ENCODE measurements around the gene NDUFAF3. TPM values are rescaled to one million over a fixed set of nuclear protein-coding genes. Genes with fewer than 3 reads are reported as not detected.

The NDUFAF3 gene
- total and polyA plus RNA-seq, 10 of the 15 experiments (the other 5 are each of a cell fraction or from before 2014, with no cell fraction given): 25.4 to 228 (median 63.9) TPM

DNA sequence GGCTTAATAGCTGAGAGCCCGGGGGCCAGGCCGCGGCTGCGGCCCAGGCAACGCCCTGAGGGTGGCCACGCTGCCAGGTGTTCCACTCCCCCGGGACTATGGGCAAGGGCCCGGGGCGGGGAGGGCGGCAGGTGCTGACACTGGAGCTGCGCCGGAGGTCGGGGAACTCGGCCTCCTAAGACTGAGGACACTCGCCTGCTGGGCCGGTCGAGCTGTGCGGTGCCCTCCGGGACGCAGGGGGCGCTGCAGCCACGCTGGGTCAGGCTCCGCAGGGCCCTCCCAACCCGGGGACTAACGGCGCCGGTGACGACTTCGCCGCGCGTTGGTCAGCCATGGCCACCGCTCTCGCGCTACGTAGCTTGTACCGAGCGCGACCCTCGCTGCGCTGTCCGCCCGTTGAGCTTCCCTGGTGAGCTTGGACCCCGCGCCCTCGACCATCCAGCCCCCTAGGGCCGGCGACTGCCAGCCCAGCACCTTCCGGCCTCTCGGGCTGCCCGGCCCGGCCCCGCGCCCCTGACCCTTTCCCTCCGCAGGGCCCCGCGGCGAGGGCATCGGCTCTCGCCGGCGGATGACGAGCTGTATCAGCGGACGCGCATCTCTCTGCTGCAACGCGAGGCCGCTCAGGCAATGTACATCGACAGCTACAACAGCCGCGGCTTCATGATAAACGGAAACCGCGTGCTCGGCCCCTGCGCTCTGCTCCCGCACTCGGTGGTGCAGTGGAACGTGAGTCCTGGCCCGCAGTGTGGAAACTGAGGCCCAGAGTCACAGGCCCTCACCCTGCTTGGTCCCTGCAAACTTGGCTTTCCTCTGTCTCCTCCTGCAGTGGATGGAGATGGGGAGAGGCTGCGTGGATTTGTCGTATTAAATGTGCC is at the start of gene NDUFAF3 (continued):
- TF ChIP-seq, protein P1, sequence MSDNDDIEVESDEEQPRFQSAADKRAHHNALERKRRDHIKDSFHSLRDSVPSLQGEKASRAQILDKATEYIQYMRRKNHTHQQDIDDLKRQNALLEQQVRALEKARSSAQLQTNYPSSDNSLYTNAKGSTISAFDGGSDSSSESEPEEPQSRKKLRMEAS (IDR thresholded peaks at IDR 0.05; ENCODE audit: low read depth, low read length): peak; percentile 73; the same call in 1 of the 2 replicates
- TF ChIP-seq CHD4 (IDR thresholded peaks at IDR 0.05) (no peak), MEF2A (IDR thresholded peaks at IDR 0.05; ENCODE audit: insufficient read depth, low read depth, low read length) (no peak), KDM1A (IDR thresholded peaks at IDR 0.05; ENCODE audit: borderline replicate concordance) (no peak), SIN3A (IDR thresholded peaks at IDR 0.05; ENCODE audit: low read depth, low read length) (peak; percentile 63; the same call in 1 of the 2 replicates), ASH2L (IDR thresholded peaks at IDR 0.05; ENCODE audit: borderline replicate concordance, low read depth) (no peak; the same call in 1 of the 2 replicates), BCL11A (IDR thresholded peaks at IDR 0.05; ENCODE audit: low read depth, low read length) (no peak), GATAD2B (conservative IDR thresholded peaks at IDR 0.05; ENCODE audit: low read depth) (peak; percentile 78), RFX5 (IDR thresholded peaks at IDR 0.05; ENCODE audit: low read depth, low read length) (peak; percentile 59; the same call in 1 of the 2 replicates), NFXL1 (IDR thresholded peaks at IDR 0.05; ENCODE audit: borderline replicate concordance) (no peak), MYC (IDR thresholded peaks at IDR 0.05; ENCODE audit: insufficient read depth, insufficient read length, insufficient replicate concordance, low read length, severe bottlenecking) (peak; percentile 81), EP300 (IDR thresholded peaks at IDR 0.05; ENCODE audit: borderline replicate concordance in 1 of 2, control insufficient read depth in 1 of 2, low read depth in 2 of 2, low read length in 2 of 2) (peak in 1 of 2 experiments; percentile 25; a peak in 1 of 4 replicates), KLF5 (IDR thresholded peaks at IDR 0.05; ENCODE audit: partially characterized antibody) (peak; percentile 35), ZNF384 (IDR thresholded peaks at IDR 0.05; ENCODE audit: borderline replicate concordance, low read depth, low read length) (no peak), RCOR1 (conservative IDR thresholded peaks at IDR 0.05; ENCODE audit: low read depth, low read length) (0 out of 2 replicates have a peak, but pooled peaks have one; percentile 53)
- TF ChIP-seq, protein P2, sequence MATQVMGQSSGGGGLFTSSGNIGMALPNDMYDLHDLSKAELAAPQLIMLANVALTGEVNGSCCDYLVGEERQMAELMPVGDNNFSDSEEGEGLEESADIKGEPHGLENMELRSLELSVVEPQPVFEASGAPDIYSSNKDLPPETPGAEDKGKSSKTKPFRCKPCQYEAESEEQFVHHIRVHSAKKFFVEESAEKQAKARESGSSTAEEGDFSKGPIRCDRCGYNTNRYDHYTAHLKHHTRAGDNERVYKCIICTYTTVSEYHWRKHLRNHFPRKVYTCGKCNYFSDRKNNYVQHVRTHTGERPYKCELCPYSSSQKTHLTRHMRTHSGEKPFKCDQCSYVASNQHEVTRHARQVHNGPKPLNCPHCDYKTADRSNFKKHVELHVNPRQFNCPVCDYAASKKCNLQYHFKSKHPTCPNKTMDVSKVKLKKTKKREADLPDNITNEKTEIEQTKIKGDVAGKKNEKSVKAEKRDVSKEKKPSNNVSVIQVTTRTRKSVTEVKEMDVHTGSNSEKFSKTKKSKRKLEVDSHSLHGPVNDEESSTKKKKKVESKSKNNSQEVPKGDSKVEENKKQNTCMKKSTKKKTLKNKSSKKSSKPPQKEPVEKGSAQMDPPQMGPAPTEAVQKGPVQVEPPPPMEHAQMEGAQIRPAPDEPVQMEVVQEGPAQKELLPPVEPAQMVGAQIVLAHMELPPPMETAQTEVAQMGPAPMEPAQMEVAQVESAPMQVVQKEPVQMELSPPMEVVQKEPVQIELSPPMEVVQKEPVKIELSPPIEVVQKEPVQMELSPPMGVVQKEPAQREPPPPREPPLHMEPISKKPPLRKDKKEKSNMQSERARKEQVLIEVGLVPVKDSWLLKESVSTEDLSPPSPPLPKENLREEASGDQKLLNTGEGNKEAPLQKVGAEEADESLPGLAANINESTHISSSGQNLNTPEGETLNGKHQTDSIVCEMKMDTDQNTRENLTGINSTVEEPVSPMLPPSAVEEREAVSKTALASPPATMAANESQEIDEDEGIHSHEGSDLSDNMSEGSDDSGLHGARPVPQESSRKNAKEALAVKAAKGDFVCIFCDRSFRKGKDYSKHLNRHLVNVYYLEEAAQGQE (IDR thresholded peaks at IDR 0.05; ENCODE audit: low read depth, low read length): 0 out of 2 replicates have a peak, but pooled peaks have one; percentile 13
- TF ChIP-seq, protein P3, sequence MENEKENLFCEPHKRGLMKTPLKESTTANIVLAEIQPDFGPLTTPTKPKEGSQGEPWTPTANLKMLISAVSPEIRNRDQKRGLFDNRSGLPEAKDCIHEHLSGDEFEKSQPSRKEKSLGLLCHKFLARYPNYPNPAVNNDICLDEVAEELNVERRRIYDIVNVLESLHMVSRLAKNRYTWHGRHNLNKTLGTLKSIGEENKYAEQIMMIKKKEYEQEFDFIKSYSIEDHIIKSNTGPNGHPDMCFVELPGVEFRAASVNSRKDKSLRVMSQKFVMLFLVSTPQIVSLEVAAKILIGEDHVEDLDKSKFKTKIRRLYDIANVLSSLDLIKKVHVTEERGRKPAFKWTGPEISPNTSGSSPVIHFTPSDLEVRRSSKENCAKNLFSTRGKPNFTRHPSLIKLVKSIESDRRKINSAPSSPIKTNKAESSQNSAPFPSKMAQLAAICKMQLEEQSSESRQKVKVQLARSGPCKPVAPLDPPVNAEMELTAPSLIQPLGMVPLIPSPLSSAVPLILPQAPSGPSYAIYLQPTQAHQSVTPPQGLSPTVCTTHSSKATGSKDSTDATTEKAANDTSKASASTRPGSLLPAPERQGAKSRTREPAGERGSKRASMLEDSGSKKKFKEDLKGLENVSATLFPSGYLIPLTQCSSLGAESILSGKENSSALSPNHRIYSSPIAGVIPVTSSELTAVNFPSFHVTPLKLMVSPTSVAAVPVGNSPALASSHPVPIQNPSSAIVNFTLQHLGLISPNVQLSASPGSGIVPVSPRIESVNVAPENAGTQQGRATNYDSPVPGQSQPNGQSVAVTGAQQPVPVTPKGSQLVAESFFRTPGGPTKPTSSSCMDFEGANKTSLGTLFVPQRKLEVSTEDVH (IDR thresholded peaks at IDR 0.05; ENCODE audit: low read depth, partially characterized antibody): no peak
- TF ChIP-seq, protein P4, sequence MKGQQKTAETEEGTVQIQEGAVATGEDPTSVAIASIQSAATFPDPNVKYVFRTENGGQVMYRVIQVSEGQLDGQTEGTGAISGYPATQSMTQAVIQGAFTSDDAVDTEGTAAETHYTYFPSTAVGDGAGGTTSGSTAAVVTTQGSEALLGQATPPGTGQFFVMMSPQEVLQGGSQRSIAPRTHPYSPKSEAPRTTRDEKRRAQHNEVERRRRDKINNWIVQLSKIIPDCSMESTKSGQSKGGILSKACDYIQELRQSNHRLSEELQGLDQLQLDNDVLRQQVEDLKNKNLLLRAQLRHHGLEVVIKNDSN (IDR thresholded peaks at IDR 0.05; ENCODE audit: borderline replicate concordance, extremely low read length, insufficient read depth, low read depth, low read length): no peak
- TF ChIP-seq, protein P5, sequence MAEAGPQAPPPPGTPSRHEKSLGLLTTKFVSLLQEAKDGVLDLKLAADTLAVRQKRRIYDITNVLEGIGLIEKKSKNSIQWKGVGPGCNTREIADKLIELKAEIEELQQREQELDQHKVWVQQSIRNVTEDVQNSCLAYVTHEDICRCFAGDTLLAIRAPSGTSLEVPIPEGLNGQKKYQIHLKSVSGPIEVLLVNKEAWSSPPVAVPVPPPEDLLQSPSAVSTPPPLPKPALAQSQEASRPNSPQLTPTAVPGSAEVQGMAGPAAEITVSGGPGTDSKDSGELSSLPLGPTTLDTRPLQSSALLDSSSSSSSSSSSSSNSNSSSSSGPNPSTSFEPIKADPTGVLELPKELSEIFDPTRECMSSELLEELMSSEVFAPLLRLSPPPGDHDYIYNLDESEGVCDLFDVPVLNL (IDR thresholded peaks at IDR 0.05; ENCODE audit: low read depth, low read length): no peak

Data from GM12878 (cell line).